Inferior parietal cortex (tissue), 1 donor: ENCODE measurements around the gene FLRT2.

Experiments used
- DNase-seq: peaks from one replicate; pipeline ENCODE4 v3.0.0-alpha.2; 2016; ENCODE audit errors: extremely low spot score

FLRT2 gene

GRCh38 chr14:85529803-85530574, at the start of gene FLRT2:
FLRT2 (plus strand) TSS chr14:85530144; CDS start chr14:85621515, 91,371 bp downstream.
- DNase-seq = peak; percentile 72

- DNase-seq = no peak
Measured at GRCh38 chr14:85481471-85481870, 48.5 kb upstream of the FLRT2 start.

- DNase-seq = no peak
Measured at GRCh38 chr14:85482552-85482951, 47.4 kb upstream of the FLRT2 start.

- no peak for DNase-seq
Measured at GRCh38 chr14:85483037-85483436, 46.9 kb upstream of the FLRT2 start.

GRCh38 chr14:85483652-85484051, 46.3 kb upstream of the FLRT2 start:
- no peak for DNase-seq

- DNase-seq = no peak
Measured at GRCh38 chr14:85487215-85487614, 42.7 kb upstream of the FLRT2 start.

- no peak for DNase-seq
Measured at GRCh38 chr14:85501751-85502150, 28.2 kb upstream of the FLRT2 start.

GRCh38 chr14:85508863-85509262, 21.1 kb upstream of the FLRT2 start:
- DNase-seq = no peak

GRCh38 chr14:85512451-85512850, 17.5 kb upstream of the FLRT2 start:
- no peak for DNase-seq

GRCh38 chr14:85514487-85514886, 15.5 kb upstream of the FLRT2 start:
- no peak for DNase-seq

- no peak for DNase-seq
Measured at GRCh38 chr14:85516239-85517113, 13.5 kb upstream of the FLRT2 start.

- no peak for DNase-seq
Measured at GRCh38 chr14:85517114-85517688, 12.7 kb upstream of the FLRT2 start.

GRCh38 chr14:85519661-85520305, 10.2 kb upstream of the FLRT2 start:
- no peak for DNase-seq

- DNase-seq = no peak
Measured at GRCh38 chr14:85520581-85520980, 9.4 kb upstream of the FLRT2 start.

GRCh38 chr14:85523624-85524023, 6.3 kb upstream of the FLRT2 start:
- no peak for DNase-seq

GRCh38 chr14:85527006-85527405, 2.9 kb upstream of the FLRT2 start:
- no peak for DNase-seq

GRCh38 chr14:85527445-85528035, 2.4 kb upstream of the FLRT2 start:
- DNase-seq = no peak

- peak; percentile 63 for DNase-seq
Measured at GRCh38 chr14:85528080-85528896, 1.7 kb upstream of the FLRT2 start.

- peak; percentile 58 for DNase-seq
Measured at GRCh38 chr14:85528897-85529631, 880 bp upstream of the FLRT2 start.

- DNase-seq = no peak
Measured at GRCh38 chr14:85530626-85531025, 682 bp downstream of the FLRT2 start.
